GM06990 (cell line): ENCODE data around the gene PKD2L1.
"Not testable (repeated sequence)": the region's sequence is repeated elsewhere in the genome, so short reads cannot be mapped to it uniquely, and the experiment has no call there.

ENCODE experiments used
- DNase-seq: peaks from one replicate; pipeline ENCODE4 v3.0.0-alpha.2; 2011; ENCODE audit not compliant: insufficient read length; ENCODE audit errors: extremely low read depth
- H3K27me3 ChIP-seq: replicated peaks from 2 replicates; pipeline ENCODE4 v1.6.0; 2011; ENCODE audit warnings: low read length; ENCODE audit not compliant: control insufficient read depth, insufficient read depth
- H3K36me3 ChIP-seq: 2 replicates; pipeline ENCODE4 v1.5.1; 2011; ENCODE audit warnings: low read length; ENCODE audit not compliant: control insufficient read depth, insufficient read depth
- H3K4me3 ChIP-seq: replicated peaks from 2 replicates; pipeline ENCODE4 v1.5.1; 2011; ENCODE audit warnings: low read depth, mild to moderate bottlenecking, control low read depth, low read length
- TF ChIP-seq, protein P1 (sequence below): IDR thresholded peaks from 2 replicates; pipeline ENCODE4 v1.5.1; 2011; ENCODE audit warnings: low read length, control low read depth, mild to moderate bottlenecking, inconsistent platforms; ENCODE audit not compliant: insufficient read depth, poor library complexity, severe bottlenecking

PKD2L1 gene

DNA sequence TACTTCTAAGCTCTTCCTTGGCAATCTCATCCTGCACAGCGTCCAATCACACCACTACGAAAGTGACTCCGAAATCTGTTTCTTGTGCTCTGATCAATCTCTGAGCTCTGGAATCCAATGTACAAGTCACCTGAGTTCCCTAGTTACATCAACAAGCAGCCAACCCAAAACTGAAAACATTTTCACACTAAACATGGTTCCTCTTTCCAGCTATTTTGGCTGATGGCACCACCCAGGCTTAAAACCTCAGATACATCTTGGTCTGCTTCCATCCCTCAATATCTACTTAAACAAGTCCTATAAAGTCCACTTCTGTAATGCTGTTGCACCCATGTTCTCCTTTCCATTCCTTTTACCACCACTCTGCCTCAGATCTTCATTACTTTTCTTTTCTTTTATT, 47.1 kb downstream of the PKD2L1 start:
- Histone ChIP-seq H3K4me3 (no peak overlapping the region), H3K36me3 (peaks cover 7% of the 10 kb centered on the region), H3K27me3 (no peaks in the 10 kb centered on the region)
- no peak for DNase-seq
- TF ChIP-seq, protein P1, sequence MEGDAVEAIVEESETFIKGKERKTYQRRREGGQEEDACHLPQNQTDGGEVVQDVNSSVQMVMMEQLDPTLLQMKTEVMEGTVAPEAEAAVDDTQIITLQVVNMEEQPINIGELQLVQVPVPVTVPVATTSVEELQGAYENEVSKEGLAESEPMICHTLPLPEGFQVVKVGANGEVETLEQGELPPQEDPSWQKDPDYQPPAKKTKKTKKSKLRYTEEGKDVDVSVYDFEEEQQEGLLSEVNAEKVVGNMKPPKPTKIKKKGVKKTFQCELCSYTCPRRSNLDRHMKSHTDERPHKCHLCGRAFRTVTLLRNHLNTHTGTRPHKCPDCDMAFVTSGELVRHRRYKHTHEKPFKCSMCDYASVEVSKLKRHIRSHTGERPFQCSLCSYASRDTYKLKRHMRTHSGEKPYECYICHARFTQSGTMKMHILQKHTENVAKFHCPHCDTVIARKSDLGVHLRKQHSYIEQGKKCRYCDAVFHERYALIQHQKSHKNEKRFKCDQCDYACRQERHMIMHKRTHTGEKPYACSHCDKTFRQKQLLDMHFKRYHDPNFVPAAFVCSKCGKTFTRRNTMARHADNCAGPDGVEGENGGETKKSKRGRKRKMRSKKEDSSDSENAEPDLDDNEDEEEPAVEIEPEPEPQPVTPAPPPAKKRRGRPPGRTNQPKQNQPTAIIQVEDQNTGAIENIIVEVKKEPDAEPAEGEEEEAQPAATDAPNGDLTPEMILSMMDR: no peak

DNA sequence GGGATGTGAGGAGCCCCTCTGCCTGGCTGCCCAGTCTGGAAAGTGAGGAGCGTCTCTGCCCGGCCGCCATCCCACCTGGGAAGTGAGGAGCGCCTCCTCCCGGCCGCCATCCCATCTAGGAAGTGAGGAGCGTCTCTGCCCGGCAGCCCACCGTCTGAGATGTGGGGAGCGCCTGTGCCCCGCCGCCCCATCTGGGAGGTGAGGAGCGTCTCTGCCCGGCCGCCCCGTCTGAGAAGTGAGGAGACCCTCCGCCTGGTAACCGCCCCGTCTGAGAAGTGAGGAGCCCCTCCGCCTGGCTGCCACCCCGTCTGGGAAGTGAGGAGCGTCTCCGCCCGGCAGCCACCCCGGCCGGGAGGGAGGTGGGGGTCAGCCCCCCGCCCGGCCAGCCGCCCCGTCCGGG, 53.1 kb downstream of the PKD2L1 start:
- peaks cover 10% of the 10 kb centered on the region for H3K36me3 ChIP-seq
- not testable (repeated sequence) for H3K27me3 ChIP-seq, H3K4me3 ChIP-seq, DNase-seq

DNA sequence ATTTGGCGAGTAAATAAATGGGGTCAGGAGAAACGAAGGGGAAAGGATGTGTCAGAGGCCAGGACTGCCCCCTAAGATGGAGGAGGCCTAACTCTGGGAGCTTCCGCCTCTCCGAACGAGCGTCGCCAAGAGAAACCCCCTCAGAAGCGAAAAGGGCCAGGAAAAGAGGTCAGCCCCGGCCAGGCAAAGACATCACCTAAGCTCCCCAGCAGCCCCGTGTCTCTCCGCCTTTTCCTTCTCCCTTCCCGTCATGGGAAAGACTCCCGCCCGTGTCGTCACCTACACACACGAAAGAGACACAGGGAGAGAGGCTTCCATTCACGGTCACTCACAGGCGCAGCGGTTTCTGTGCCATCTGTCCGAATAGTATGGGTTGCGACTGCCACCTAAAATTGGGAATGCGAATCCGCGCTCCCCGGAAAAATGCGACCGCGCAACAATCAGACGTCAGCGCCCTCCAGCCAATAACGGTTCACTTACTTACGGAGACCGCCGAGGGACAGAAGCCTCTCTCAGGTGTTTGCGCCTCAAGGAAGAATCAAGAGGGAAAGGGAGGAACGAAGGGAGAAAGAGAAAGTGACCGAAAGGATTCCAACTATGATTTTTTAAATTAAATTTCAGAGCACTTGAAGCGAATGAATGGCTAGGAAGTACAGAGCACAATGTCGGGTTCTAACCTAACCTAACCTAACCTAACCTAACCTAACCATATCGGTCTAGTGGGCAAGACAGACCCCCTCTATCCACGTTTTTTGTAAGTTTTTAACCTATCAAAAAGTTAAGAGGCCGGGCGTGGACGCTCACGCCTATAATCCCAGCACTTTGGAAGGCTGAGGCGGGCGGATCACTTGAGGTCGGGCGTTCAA, 62.6 kb downstream of the PKD2L1 start, which contains the start of gene CWF19L1:
Gene CWF19L1 (minus strand): TSS at position 400 of the 866 bp plus-strand sequence. CDS start 45 bp downstream, at position 355.
- Histone ChIP-seq H3K4me3 (peak within 1 kb of the TSS; percentile 78), H3K36me3 (no peaks in the 10 kb centered on the region; the same call in 1 of the 2 replicates), H3K27me3 (no peaks in the 10 kb centered on the region)
- peak; percentile 59 for DNase-seq
- TF ChIP-seq, protein P1: no peak

DNA sequence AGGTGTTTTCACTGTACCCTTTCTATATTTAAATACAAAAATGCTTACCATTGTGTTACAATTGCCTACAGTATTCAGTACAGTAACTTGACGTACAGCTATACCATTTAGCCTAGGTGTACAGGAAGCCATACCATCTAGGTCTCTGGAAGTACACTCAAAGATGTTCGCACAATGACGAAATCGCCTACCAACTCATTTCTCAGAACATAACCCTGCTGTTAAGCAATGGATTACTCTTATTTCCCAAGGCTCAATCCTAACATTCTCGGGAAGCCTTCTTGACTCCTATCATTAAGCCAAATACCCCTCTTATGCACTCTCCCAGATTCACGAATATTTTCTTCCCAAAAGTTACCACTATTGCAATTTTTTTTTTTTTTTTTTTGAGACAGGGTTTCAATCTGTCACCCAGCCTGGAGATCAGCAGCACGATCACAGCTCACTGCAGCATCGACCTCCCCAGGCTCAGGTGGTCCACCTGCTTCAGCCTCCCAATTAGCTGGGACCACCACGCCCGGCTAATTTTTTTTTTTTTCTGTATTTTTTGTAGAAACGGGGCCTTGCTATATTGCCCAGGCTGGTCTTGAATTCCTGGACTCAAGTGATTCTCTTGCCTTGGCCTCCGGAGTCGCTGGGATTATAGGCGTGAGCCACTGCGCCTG, 64.1 kb downstream of the PKD2L1 start:
- Histone ChIP-seq H3K4me3 (peak overlapping the region; percentile 78), H3K36me3 (no peaks in the 10 kb centered on the region; the same call in 1 of the 2 replicates), H3K27me3 (no peaks in the 10 kb centered on the region)
- TF ChIP-seq, protein P1: no peak
- no peak for DNase-seq

DNA sequence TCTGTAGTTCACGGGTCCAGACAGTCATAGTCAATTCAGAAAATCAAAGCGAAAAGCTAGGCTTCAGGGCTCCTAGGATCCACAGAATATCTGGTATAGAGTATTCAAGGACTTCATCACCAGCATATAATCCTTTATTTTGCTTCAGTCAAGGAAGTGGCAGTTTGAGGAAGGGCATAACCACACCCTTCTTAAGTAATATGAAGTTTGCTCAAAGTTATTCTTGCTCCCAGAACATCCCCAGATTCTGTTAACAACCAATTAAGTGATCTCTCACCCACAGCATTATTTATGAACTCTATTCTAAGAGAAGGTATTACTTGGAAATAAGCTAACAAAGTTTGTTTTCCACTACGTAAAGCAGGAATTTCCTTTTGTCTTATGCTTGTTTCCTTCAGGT, 75.8 kb downstream of the PKD2L1 start:
- TF ChIP-seq, protein P1: no peak
- no peaks in the 10 kb centered on the region for H3K27me3 ChIP-seq
- H3K36me3 ChIP-seq: peaks cover 11% of the 10 kb centered on the region
- no peak for DNase-seq
- no peak overlapping the region for H3K4me3 ChIP-seq

DNA sequence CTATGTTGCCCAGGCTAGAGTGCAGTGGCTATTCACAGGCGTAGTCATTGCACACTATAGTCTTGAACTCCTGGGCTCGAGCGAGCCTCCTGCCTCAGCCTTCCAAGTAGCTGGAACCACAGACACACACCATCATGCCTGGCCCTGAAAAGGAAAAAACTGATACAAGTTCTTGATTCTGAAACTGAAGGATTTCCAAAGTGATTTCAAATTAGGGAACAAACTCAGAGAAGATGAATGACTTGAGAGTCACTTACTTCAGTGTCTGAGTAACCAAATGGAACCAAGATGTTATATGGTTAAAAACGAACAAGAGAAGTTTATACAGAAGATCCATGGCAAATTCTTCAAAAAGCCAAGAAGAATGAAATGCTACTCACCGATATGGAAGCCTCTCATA, 77.0 kb downstream of the PKD2L1 start:
- no peaks in the 10 kb centered on the region for H3K27me3 ChIP-seq
- no peak overlapping the region for H3K4me3 ChIP-seq
- peaks cover 14% of the 10 kb centered on the region for H3K36me3 ChIP-seq
- TF ChIP-seq, protein P1: no peak
- DNase-seq: no peak
